Esophagus (tissue), 2 donors: Measurements from ENCODE around the gene MYT1. TPM values are rescaled to one million over a fixed set of nuclear protein-coding genes. Genes with fewer than 3 reads are reported as not detected.
"Not testable (repeated sequence)": the region's sequence is repeated elsewhere in the genome, so short reads cannot be mapped to it uniquely, and the experiment has no call there.

Experiments
- H3K27ac ChIP-seq, 2 donors: one replicate each; pipeline ENCODE4 v1.5.1; 2013; ENCODE audit warnings: low read depth in 2 of 2, mild to moderate bottlenecking in 2 of 2, inconsistent platforms in 1 of 2, low read length in 1 of 2, moderate library complexity in 1 of 2
- H3K27me3 ChIP-seq, 2 donors: one replicate each; pipeline ENCODE4 v1.6.1; 2013; ENCODE audit warnings: low read length in 2 of 2, control low read depth in 1 of 2, mild to moderate bottlenecking in 1 of 2; ENCODE audit not compliant: insufficient read depth in 2 of 2, control insufficient read depth in 1 of 2
- H3K36me3 ChIP-seq, 2 donors: one replicate each; pipeline ENCODE4 v1.6.1; 2013; ENCODE audit warnings: low read length in 1 of 2; ENCODE audit not compliant: control insufficient read depth in 2 of 2, insufficient read depth in 2 of 2
- H3K4me1 ChIP-seq, 2 donors: one replicate each; pipeline ENCODE4 v1.6.1; 2013; ENCODE audit warnings: low read length in 1 of 2; ENCODE audit not compliant: control insufficient read depth in 2 of 2, insufficient read depth in 2 of 2
- H3K4me3 ChIP-seq, 2 donors: one replicate each; pipeline ENCODE4 v1.5.1; 2013; ENCODE audit warnings: low read length in 2 of 2, mild to moderate bottlenecking in 2 of 2, low read depth in 1 of 2, moderate library complexity in 1 of 2
- H3K9me3 ChIP-seq, 2 donors: one replicate each; pipeline ENCODE4 v1.6.1; 2013; ENCODE audit warnings: mild to moderate bottlenecking in 2 of 2, low read depth in 1 of 2, low read length in 1 of 2, moderate library complexity in 1 of 2; ENCODE audit not compliant: control insufficient read depth in 2 of 2, insufficient read depth in 1 of 2
- WGBS, 2 donors: extraction: QIAGEN DNeasy Blood & Tissue Kit; methylation state at CpG; one replicate each; pipeline ENCODE4 v1.1.7; 2013; 5-methylcytosine and 5-hydroxymethylcytosine counted together
- polyA plus RNA-seq, 2 donors: library from polyadenylated mRNA; stranded (reverse); fragments of 200-250 nt; gene quantifications; one replicate each; pipeline ENCODE4 v1.2.3, GENCODE V29; 2013
- donor health status: healthy with polysubstance abuse.
- donor health status: Bipolar disorder and iron deficiency.

Gene MYT1
- polyA plus RNA-seq, 2 donors, result not detected

- Histone ChIP-seq H3K36me3 (no peaks in the 10 kb centered on the region), H3K4me1 (no peaks in the 10 kb centered on the region), H3K9me3 (peaks cover 0 to 7% of the 10 kb centered on the region in 2 donors), H3K27ac (no peak overlapping the region), H3K4me3 (no peak overlapping the region), H3K27me3 (peaks cover 0 to 2% of the 10 kb centered on the region in 2 donors)
- 76 to 80% methylated on average over 4 of the region's 4 CpGs for WGBS, 2 donors
Observed at GRCh38 chr20:64177787-64178186, 13.5 kb downstream of the MYT1 start.

- not testable (repeated sequence) for H3K27ac ChIP-seq, H3K4me3 ChIP-seq, H3K36me3 ChIP-seq, H3K4me1 ChIP-seq, H3K9me3 ChIP-seq, H3K27me3 ChIP-seq
- 89 to 90% methylated on average over 20 of the region's 20 CpGs for WGBS, 2 donors
Observed at GRCh38 chr20:64178925-64179324, 14.7 kb downstream of the MYT1 start.

- peaks cover 0 to 2% of the 10 kb centered on the region in 2 donors for H3K27me3 ChIP-seq
- peaks cover 0 to 7% of the 10 kb centered on the region in 2 donors for H3K9me3 ChIP-seq
- no peaks in the 10 kb centered on the region for H3K4me1 ChIP-seq
- no peaks in the 10 kb centered on the region for H3K36me3 ChIP-seq
- no peak overlapping the region for H3K4me3 ChIP-seq
- 84 to 92% methylated on average over 6 of the region's 6 CpGs for WGBS, 2 donors
- no peak overlapping the region for H3K27ac ChIP-seq
Observed at GRCh38 chr20:64179805-64180204, 15.6 kb downstream of the MYT1 start.

GRCh38 chr20:64180673-64181072, 16.4 kb downstream of the MYT1 start:
- Histone ChIP-seq H3K4me3 (no peak overlapping the region), H3K4me1 (no peaks in the 10 kb centered on the region), H3K9me3 (peaks cover 2 to 7% of the 10 kb centered on the region in 2 donors), H3K27me3 (peaks cover 0 to 2% of the 10 kb centered on the region in 2 donors), H3K36me3 (no peaks in the 10 kb centered on the region), H3K27ac (no peak overlapping the region)
- 81 to 82% methylated on average over 7 of the region's 7 CpGs for WGBS, 2 donors

GRCh38 chr20:64181391-64181790, 17.1 kb downstream of the MYT1 start:
- 85% methylated on average over 5 of the region's 5 CpGs for WGBS, 2 donors
- H3K9me3 ChIP-seq, result peaks cover 2 to 7% of the 10 kb centered on the region in 2 donors
- no peaks in the 10 kb centered on the region for H3K36me3 ChIP-seq
- peaks cover 0 to 2% of the 10 kb centered on the region in 2 donors for H3K27me3 ChIP-seq
- H3K4me3 ChIP-seq, result no peak overlapping the region
- H3K4me1 ChIP-seq, result no peaks in the 10 kb centered on the region
- H3K27ac ChIP-seq, result no peak overlapping the region

- WGBS, 2 donors, result 81 to 82% methylated on average over 16 of the region's 16 CpGs
- H3K27me3 ChIP-seq, result no peaks in the 10 kb centered on the region
- H3K4me1 ChIP-seq, result no peaks in the 10 kb centered on the region
- no peaks in the 10 kb centered on the region for H3K36me3 ChIP-seq
- H3K9me3 ChIP-seq, result peaks cover 2 to 7% of the 10 kb centered on the region in 2 donors
- H3K27ac ChIP-seq, result no peak overlapping the region
- no peak overlapping the region for H3K4me3 ChIP-seq
Observed at GRCh38 chr20:64182146-64182865, 18.1 kb downstream of the MYT1 start.

GRCh38 chr20:64183313-64183712, 19.1 kb downstream of the MYT1 start:
- no peak overlapping the region for H3K27ac ChIP-seq
- 83 to 89% methylated on average over 2 of the region's 2 CpGs for WGBS, 2 donors
- peaks cover 2 to 7% of the 10 kb centered on the region in 2 donors for H3K9me3 ChIP-seq
- no peaks in the 10 kb centered on the region for H3K27me3 ChIP-seq
- H3K36me3 ChIP-seq, result no peaks in the 10 kb centered on the region
- no peaks in the 10 kb centered on the region for H3K4me1 ChIP-seq
- no peak overlapping the region for H3K4me3 ChIP-seq

GRCh38 chr20:64184795-64185194, 20.5 kb downstream of the MYT1 start:
- peaks cover 2 to 4% of the 10 kb centered on the region in 2 donors for H3K9me3 ChIP-seq
- H3K36me3 ChIP-seq, result no peaks in the 10 kb centered on the region
- 84% methylated on average over 12 of the region's 12 CpGs for WGBS, 2 donors
- H3K4me3 ChIP-seq, result no peak overlapping the region
- H3K27ac ChIP-seq, result no peak overlapping the region
- no peaks in the 10 kb centered on the region for H3K4me1 ChIP-seq
- H3K27me3 ChIP-seq, result no peaks in the 10 kb centered on the region

- Histone ChIP-seq H3K9me3 (peaks cover 2% of the 10 kb centered on the region in 2 donors), H3K4me1 (no peaks in the 10 kb centered on the region), H3K27me3 (no peaks in the 10 kb centered on the region), H3K4me3 (no peak overlapping the region), H3K27ac (no peak overlapping the region), H3K36me3 (no peaks in the 10 kb centered on the region)
- WGBS, 2 donors, result 84 to 85% methylated on average over 9 of the region's 9 CpGs
Observed at GRCh38 chr20:64185276-64185900, 21.1 kb downstream of the MYT1 start.
